Endothelial cell (in vitro differentiated cells): Measurements from ENCODE around the gene PTPRK. TPM values are rescaled to one million over a fixed set of nuclear protein-coding genes. Genes with fewer than 3 reads are reported as not detected.
"Not testable (repeated sequence)": the region's sequence is repeated elsewhere in the genome, so short reads cannot be mapped to it uniquely, and the experiment has no call there.

Source experiments
- DNase-seq: peaks from one replicate; pipeline ENCODE4 v3.0.0; 2021; ENCODE audit warnings: low spot score
- H3K27ac Mint-ChIP-seq: one replicate; pipeline ENCODE4 v1.8.0; 2021; ENCODE audit warnings: mixed read lengths, inconsistent platforms; ENCODE audit not compliant: unreplicated experiment
- H3K27me3 Mint-ChIP-seq: one replicate; pipeline ENCODE4 v1.8.0; 2021; ENCODE audit warnings: mild to moderate bottlenecking, moderate library complexity, mixed read lengths, inconsistent platforms; ENCODE audit not compliant: unreplicated experiment
- H3K36me3 Mint-ChIP-seq: one replicate; pipeline ENCODE4 v1.8.0; 2021; ENCODE audit warnings: mild to moderate bottlenecking, low read depth, mixed read lengths, inconsistent platforms; ENCODE audit not compliant: unreplicated experiment
- H3K4me1 Mint-ChIP-seq: one replicate; pipeline ENCODE4 v1.8.0; 2021; ENCODE audit warnings: mild to moderate bottlenecking, mixed read lengths, inconsistent platforms; ENCODE audit not compliant: unreplicated experiment
- H3K4me3 Mint-ChIP-seq: one replicate; pipeline ENCODE4 v1.8.0; 2021; ENCODE audit warnings: mild to moderate bottlenecking, mixed read lengths, inconsistent platforms; ENCODE audit not compliant: unreplicated experiment
- H3K9me3 Mint-ChIP-seq: one replicate; pipeline ENCODE4 v1.8.0; 2021; ENCODE audit warnings: mixed read lengths, inconsistent platforms; ENCODE audit not compliant: unreplicated experiment
- total RNA-seq: library from RNA; stranded (reverse); fragmentation: NEBNext Ultra II Directional; extraction: Animal tissue kit (Norgen Biotek cat#: 25700); gene quantifications from one replicate; pipeline ENCODE4 v1.2.1, GENCODE V29; 2021; ENCODE audit not compliant: unreplicated experiment
- TF ChIP-seq, protein P1 (sequence below): fragments of 200-600 bp; sonication (generic); IDR thresholded peaks from one replicate; pipeline ENCODE4 v1.5.0; 2021; ENCODE audit warnings: antibody characterized with exemption; ENCODE audit not compliant: unreplicated experiment

PTPRK gene
- total RNA-seq, 1 donor from 2014 or later: 47.3 TPM

- TF ChIP-seq, protein P1, sequence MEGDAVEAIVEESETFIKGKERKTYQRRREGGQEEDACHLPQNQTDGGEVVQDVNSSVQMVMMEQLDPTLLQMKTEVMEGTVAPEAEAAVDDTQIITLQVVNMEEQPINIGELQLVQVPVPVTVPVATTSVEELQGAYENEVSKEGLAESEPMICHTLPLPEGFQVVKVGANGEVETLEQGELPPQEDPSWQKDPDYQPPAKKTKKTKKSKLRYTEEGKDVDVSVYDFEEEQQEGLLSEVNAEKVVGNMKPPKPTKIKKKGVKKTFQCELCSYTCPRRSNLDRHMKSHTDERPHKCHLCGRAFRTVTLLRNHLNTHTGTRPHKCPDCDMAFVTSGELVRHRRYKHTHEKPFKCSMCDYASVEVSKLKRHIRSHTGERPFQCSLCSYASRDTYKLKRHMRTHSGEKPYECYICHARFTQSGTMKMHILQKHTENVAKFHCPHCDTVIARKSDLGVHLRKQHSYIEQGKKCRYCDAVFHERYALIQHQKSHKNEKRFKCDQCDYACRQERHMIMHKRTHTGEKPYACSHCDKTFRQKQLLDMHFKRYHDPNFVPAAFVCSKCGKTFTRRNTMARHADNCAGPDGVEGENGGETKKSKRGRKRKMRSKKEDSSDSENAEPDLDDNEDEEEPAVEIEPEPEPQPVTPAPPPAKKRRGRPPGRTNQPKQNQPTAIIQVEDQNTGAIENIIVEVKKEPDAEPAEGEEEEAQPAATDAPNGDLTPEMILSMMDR: no peak
- Mint-ChIP-seq H3K27ac (no peak overlapping the region), H3K36me3 (peaks cover 5% of the 10 kb centered on the region), H3K4me3 (no peak overlapping the region), H3K27me3 (no peaks in the 10 kb centered on the region), H3K4me1 (peaks cover 4% of the 10 kb centered on the region), H3K9me3 (no peaks in the 10 kb centered on the region)
- DNase-seq: no peak
Observed at GRCh38 chr6:127980996-127981395, 539.4 kb downstream of the PTPRK start.

DNA sequence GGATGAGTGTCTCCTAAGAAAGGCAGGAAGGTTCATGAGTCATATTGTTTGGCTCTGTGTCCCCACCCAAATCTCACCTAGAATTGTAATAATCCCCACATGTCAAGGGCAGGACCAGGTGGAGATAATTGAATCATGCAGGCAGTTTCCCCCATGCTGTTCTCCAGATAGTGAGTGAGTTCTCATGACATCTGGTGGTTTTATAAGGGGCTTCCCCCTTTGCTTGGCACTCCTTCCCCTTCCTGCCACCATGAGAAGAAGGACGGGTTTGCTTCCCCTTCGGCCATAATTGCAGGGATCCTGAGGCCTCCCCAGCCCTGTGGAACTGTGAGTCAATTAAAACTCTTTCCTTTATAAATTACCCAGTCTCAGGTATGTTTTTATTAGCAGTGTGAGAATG, 542.2 kb downstream of the PTPRK start:
- not testable (repeated sequence) for H3K36me3 Mint-ChIP-seq, DNase-seq, H3K27me3 Mint-ChIP-seq, H3K4me3 Mint-ChIP-seq, H3K27ac Mint-ChIP-seq, H3K4me1 Mint-ChIP-seq, H3K9me3 Mint-ChIP-seq

DNA sequence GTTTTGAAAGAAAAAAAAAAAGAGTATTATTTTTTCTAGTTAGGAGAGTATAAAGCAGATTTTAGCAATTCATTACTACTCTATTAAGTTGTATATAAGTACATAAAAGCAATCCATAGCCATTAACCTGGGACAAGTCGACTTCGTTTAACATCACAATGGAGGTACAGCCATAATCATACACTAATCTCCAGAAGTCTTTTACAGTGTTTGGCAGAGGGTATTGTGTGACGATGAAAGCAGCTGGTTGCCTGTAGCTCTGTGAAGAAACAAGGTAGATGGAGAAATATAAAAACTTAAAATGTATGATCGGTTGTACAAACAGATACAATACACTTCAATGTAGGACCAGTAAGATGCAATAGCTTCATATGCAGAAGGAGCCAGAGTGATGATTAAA, 543.6 kb downstream of the PTPRK start:
- peaks cover 5% of the 10 kb centered on the region for H3K36me3 Mint-ChIP-seq
- H3K27me3 Mint-ChIP-seq: no peaks in the 10 kb centered on the region
- TF ChIP-seq, protein P1: no peak
- no peak overlapping the region for H3K27ac Mint-ChIP-seq
- DNase-seq: no peak
- no peaks in the 10 kb centered on the region for H3K4me1 Mint-ChIP-seq
- H3K4me3 Mint-ChIP-seq: no peak overlapping the region
- no peaks in the 10 kb centered on the region for H3K9me3 Mint-ChIP-seq

GRCh38 chr6:127976111-127976510, 544.3 kb downstream of the PTPRK start:
- H3K9me3 Mint-ChIP-seq: no peaks in the 10 kb centered on the region
- no peak for DNase-seq
- H3K4me1 Mint-ChIP-seq: no peaks in the 10 kb centered on the region
- no peak overlapping the region for H3K4me3 Mint-ChIP-seq
- TF ChIP-seq, protein P1: no peak
- peaks cover 2% of the 10 kb centered on the region for H3K36me3 Mint-ChIP-seq
- no peaks in the 10 kb centered on the region for H3K27me3 Mint-ChIP-seq
- H3K27ac Mint-ChIP-seq: no peak overlapping the region

DNA sequence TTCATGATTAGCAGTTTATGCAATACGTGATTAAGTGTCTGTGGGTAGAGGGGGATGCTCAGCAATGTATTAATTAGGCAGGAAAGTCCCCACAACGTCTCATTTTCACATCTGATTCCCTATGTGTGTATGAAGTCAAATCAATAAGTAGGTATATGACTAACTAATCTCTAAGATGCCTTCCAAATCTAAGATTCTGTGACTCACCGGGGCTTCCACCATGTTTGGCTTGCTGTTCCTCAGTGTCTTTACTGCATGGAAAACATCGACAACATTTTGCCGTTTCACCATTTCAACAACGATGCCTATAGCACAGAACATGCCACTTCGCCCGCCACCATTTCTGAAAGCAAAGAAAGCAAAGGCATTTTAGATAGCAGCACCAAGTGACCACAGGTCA, 547.6 kb downstream of the PTPRK start:
- H3K9me3 Mint-ChIP-seq: no peaks in the 10 kb centered on the region
- H3K27me3 Mint-ChIP-seq: no peaks in the 10 kb centered on the region
- H3K4me3 Mint-ChIP-seq: no peak overlapping the region
- TF ChIP-seq, protein P1: no peak
- no peak overlapping the region for H3K27ac Mint-ChIP-seq
- H3K4me1 Mint-ChIP-seq: peaks cover under 1% of the 10 kb centered on the region
- H3K36me3 Mint-ChIP-seq: no peaks in the 10 kb centered on the region
- DNase-seq: no peak

DNA sequence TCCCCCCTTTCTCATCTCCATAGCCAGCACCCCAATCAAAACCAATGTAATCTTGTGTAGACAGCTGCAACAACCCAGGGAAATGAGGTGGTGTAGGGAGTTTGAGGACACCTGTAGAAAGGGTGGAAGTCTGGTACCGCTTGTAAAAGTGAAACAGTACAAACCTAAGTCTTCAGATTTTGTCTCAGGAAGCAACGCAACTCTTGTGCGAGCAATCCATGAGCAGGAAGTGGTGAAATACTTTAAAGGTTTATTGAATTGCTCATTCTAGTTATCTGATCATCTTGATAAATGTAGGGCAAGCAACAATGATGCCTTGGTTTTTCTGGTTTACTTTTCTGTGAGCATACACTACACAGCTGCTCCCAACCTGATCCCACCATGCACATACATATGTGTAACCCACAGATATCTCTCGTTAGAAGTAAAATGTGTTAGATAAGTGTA, 548.4 kb downstream of the PTPRK start:
- H3K9me3 Mint-ChIP-seq: no peaks in the 10 kb centered on the region
- H3K27me3 Mint-ChIP-seq: no peaks in the 10 kb centered on the region
- TF ChIP-seq, protein P1: no peak
- H3K27ac Mint-ChIP-seq: no peak overlapping the region
- DNase-seq: no peak
- H3K4me1 Mint-ChIP-seq: peaks cover 2% of the 10 kb centered on the region
- no peaks in the 10 kb centered on the region for H3K36me3 Mint-ChIP-seq
- no peak overlapping the region for H3K4me3 Mint-ChIP-seq
